Upper lobe of left lung (tissue), 6 donors: ENCODE results near the gene SLC25A13. TPM values are rescaled to one million over a fixed set of nuclear protein-coding genes. Genes with fewer than 3 reads are reported as not detected.

Experiments
- ATAC-seq, 2 donors: fragments of 200-7000 bp; cut with Tn5 transposase; one replicate each; pipeline ENCODE4 v1.9.1; 2022; ENCODE audit warnings: mild to moderate bottlenecking in 2 of 2, moderate library complexity in 2 of 2; ENCODE audit not compliant: low FRiP score in 2 of 2
- DNase-seq, 2 donors: peaks; one replicate each; pipeline ENCODE4 v3.0.0-alpha.2; 2019 to 2020
- H3K27ac ChIP-seq, 4 donors: fragments of 200-600 bp; sonication (generic); one replicate each; pipeline ENCODE4 v1.5.1; 2016 to 2019
- H3K27me3 ChIP-seq, 4 donors: fragments of 200-600 bp; sonication (generic); one replicate each; pipeline ENCODE4 v1.5.1; 2017 to 2019
- H3K36me3 ChIP-seq, 4 donors: fragments of 200-600 bp; sonication (generic); one replicate each; pipeline ENCODE4 v1.5.1; 2016 to 2019
- H3K4me1 ChIP-seq, 4 donors: fragments of 200-600 bp; sonication (generic); one replicate each; pipeline ENCODE4 v1.5.1; 2018 to 2019
- H3K4me3 ChIP-seq, 4 donors: fragments of 200-600 bp; sonication (generic); one replicate each; pipeline ENCODE4 v1.5.1; 2017 to 2019; ENCODE audit warnings: mild to moderate bottlenecking in 2 of 4, moderate library complexity in 1 of 4
- H3K9me3 ChIP-seq, 4 donors: fragments of 200-600 bp; sonication (generic); one replicate each; pipeline ENCODE4 v1.5.1; 2018 to 2019
- EP300 ChIP-seq, 4 donors: sonication (generic); formaldehyde crosslinking; IDR thresholded peaks; one replicate each; pipeline ENCODE4 v1.5.1; 2017; ENCODE audit warnings: antibody characterized with exemption in 4 of 4, control low read depth in 2 of 4
- POLR2A ChIP-seq, 4 donors: fragments of 450-650 bp; IDR thresholded peaks; one replicate each; pipeline ENCODE4 v1.5.1; 2016 to 2017; ENCODE audit warnings: antibody characterized with exemption in 4 of 4, mild to moderate bottlenecking in 2 of 4
- POLR2AphosphoS5 ChIP-seq, 2 donors: sonication (generic); formaldehyde crosslinking; IDR thresholded peaks; one replicate each; pipeline ENCODE4 v1.5.1; 2017; ENCODE audit warnings: antibody characterized with exemption in 2 of 2
- WGBS, 2 donors: methylation state at CpG; one replicate each; pipeline ENCODE4 v1.1.5; 2017 to 2018; 5-methylcytosine and 5-hydroxymethylcytosine counted together
- total RNA-seq, 6 donors: library from RNA; depleted of rRNA in 4 of 6; stranded (reverse); fragments of >200 nt in 4 of 6; gene quantifications; one replicate each; pipeline versions ENCODE4 v1.1.0 to v1.2.1, GENCODE V29; 2016 to 2021
- TF ChIP-seq, protein P1 (sequence below), 6 experiments: fragments of 450-650 bp in 4 of 6; fragments of 200-600 bp in 2 of 6; sonication (generic) in 2 of 6; IDR thresholded peaks; one replicate each; pipeline ENCODE4 v1.5.1; 2016 to 2019; ENCODE audit warnings: antibody characterized with exemption in 6 of 6
- donor health status: DM: no; HTN: no; CAD: no; lungs with moderate emphysema.
- donor health status: DM: no; HTN: yes; CAD: no; lungs with severe emphysema.

Gene SLC25A13
- total RNA-seq, 6 donors from 2014 or later: 21.4 to 39.7 (median 30.8) TPM

- no peaks in the 10 kb centered on the region for H3K4me1 ChIP-seq
- no peak for DNase-seq
- TF ChIP-seq, protein P1, sequence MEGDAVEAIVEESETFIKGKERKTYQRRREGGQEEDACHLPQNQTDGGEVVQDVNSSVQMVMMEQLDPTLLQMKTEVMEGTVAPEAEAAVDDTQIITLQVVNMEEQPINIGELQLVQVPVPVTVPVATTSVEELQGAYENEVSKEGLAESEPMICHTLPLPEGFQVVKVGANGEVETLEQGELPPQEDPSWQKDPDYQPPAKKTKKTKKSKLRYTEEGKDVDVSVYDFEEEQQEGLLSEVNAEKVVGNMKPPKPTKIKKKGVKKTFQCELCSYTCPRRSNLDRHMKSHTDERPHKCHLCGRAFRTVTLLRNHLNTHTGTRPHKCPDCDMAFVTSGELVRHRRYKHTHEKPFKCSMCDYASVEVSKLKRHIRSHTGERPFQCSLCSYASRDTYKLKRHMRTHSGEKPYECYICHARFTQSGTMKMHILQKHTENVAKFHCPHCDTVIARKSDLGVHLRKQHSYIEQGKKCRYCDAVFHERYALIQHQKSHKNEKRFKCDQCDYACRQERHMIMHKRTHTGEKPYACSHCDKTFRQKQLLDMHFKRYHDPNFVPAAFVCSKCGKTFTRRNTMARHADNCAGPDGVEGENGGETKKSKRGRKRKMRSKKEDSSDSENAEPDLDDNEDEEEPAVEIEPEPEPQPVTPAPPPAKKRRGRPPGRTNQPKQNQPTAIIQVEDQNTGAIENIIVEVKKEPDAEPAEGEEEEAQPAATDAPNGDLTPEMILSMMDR (IDR thresholded peaks at IDR 0.05): no peak
- TF ChIP-seq POLR2A (IDR thresholded peaks at IDR 0.05): no peak
- TF ChIP-seq POLR2AphosphoS5 (IDR thresholded peaks at IDR 0.05): no peak
- TF ChIP-seq EP300 (IDR thresholded peaks at IDR 0.05): no peak
- H3K27ac ChIP-seq: no peak overlapping the region
- H3K27me3 ChIP-seq: no peaks in the 10 kb centered on the region
- H3K9me3 ChIP-seq: no peaks in the 10 kb centered on the region
- ATAC-seq: no peak
- no peak overlapping the region for H3K4me3 ChIP-seq
- peaks cover 4 to 23% (median 15%) of the 10 kb centered on the region in 4 donors for H3K36me3 ChIP-seq
- 94 to 95% methylated on average over 2 of the region's 2 CpGs for WGBS, 2 donors
Measured at GRCh38 chr7:96122746-96123145, 199.2 kb downstream of the SLC25A13 start.

DNA sequence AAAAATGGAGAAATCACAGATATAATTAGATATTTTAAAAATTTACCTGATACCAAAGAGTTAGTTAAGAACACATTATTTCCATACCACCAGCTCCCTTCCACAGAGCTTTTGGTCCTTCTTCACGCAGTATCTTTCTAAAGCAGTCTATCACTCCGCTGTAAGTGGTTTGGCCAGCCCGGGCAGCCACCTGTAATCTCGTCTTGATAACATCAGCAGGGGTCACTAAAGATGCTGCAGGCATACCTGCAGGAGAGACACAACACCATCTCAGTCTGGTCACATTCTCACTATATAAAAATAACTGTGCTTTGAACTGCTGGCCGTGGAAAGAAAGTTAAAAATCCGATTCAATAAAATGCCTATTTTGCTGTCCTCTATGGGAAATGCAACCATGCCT is 200.1 kb downstream of the SLC25A13 start:
- TF ChIP-seq EP300 (IDR thresholded peaks at IDR 0.05): no peak
- TF ChIP-seq, protein P1 (IDR thresholded peaks at IDR 0.05): no peak
- TF ChIP-seq POLR2AphosphoS5 (IDR thresholded peaks at IDR 0.05): no peak
- no peak for TF ChIP-seq POLR2A (IDR thresholded peaks at IDR 0.05)
- DNase-seq (no peak), ATAC-seq (no peak)
- 87 to 92% methylated on average over 6 of the region's 6 CpGs for WGBS, 2 donors
- H3K4me3 ChIP-seq: no peak overlapping the region
- H3K27me3 ChIP-seq: no peaks in the 10 kb centered on the region
- no peaks in the 10 kb centered on the region for H3K4me1 ChIP-seq
- no peak overlapping the region for H3K27ac ChIP-seq
- H3K36me3 ChIP-seq: peaks cover 4 to 23% (median 15%) of the 10 kb centered on the region in 4 donors
- H3K9me3 ChIP-seq: no peaks in the 10 kb centered on the region

- DNase-seq (no peak), ATAC-seq (no peak)
- WGBS, 2 donors: 77 to 83% methylated on average over 2 of the region's 2 CpGs
- Histone ChIP-seq H3K4me3 (no peak overlapping the region), H3K27me3 (no peaks in the 10 kb centered on the region), H3K4me1 (no peaks in the 10 kb centered on the region), H3K36me3 (peaks cover 4 to 23% (median 15%) of the 10 kb centered on the region in 4 donors), H3K27ac (no peak overlapping the region), H3K9me3 (no peaks in the 10 kb centered on the region)
- TF ChIP-seq POLR2A (IDR thresholded peaks at IDR 0.05): no peak
- no peak for TF ChIP-seq EP300 (IDR thresholded peaks at IDR 0.05)
- TF ChIP-seq POLR2AphosphoS5 (IDR thresholded peaks at IDR 0.05): no peak
- TF ChIP-seq, protein P1 (IDR thresholded peaks at IDR 0.05): no peak
Measured at GRCh38 chr7:96120445-96121225, 201.3 kb downstream of the SLC25A13 start.

GRCh38 chr7:96118449-96119001 is 203.4 kb downstream of the SLC25A13 start:
- 77 to 83% methylated on average over 13 of the region's 13 CpGs for WGBS, 2 donors
- no peak for ATAC-seq
- no peaks in the 10 kb centered on the region for H3K9me3 ChIP-seq
- H3K4me1 ChIP-seq: no peaks in the 10 kb centered on the region
- H3K36me3 ChIP-seq: peaks cover 4 to 23% (median 14%) of the 10 kb centered on the region in 4 donors
- DNase-seq: no peak
- H3K27me3 ChIP-seq: no peaks in the 10 kb centered on the region
- no peak for TF ChIP-seq POLR2A (IDR thresholded peaks at IDR 0.05)
- TF ChIP-seq, protein P1 (IDR thresholded peaks at IDR 0.05): no peak
- no peak for TF ChIP-seq POLR2AphosphoS5 (IDR thresholded peaks at IDR 0.05)
- TF ChIP-seq EP300 (IDR thresholded peaks at IDR 0.05): no peak
- H3K4me3 ChIP-seq: no peak overlapping the region
- no peak overlapping the region for H3K27ac ChIP-seq
